SKM-1 treated with dmso at 0.1 percent for 144 hours (cell line): ENCODE measurements around the gene TCIRG1.

ENCODE experiments used
- DNase-seq: peaks from one replicate; lab custom pipeline; 2025; ENCODE audit not compliant: unreplicated experiment; lab: John Stamatoyannopoulos, UW

Gene TCIRG1

DNA sequence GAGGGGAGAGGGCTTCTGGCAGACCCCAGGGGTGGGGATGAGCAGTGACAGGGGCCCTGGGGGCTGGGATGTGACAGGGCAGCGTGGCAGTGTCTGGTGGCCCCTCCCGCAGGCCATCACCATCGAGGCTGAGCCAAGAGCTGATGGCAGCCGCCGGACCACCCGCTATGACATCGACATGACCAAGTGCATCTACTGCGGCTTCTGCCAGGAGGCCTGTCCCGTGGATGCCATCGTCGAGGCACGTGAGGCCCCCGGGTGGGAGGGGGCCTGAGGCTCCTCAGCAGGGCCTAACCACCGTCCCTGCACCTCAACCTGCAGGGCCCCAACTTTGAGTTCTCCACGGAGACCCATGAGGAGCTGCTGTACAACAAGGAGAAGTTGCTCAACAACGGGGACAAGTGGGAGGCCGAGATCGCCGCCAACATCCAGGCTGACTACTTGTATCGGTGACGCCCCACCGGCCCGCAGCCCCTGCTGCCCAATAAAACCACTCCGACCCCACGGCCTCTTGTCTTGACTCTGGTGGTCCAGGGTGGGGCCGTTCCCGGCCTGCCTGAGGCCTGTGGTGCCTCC is 2.6 kb upstream of the TCIRG1 start:
- peak; percentile 54 for DNase-seq

GRCh38 chr11:68036717-68037239 is 2.0 kb upstream of the TCIRG1 start:
- peak; percentile 45 for DNase-seq

DNA sequence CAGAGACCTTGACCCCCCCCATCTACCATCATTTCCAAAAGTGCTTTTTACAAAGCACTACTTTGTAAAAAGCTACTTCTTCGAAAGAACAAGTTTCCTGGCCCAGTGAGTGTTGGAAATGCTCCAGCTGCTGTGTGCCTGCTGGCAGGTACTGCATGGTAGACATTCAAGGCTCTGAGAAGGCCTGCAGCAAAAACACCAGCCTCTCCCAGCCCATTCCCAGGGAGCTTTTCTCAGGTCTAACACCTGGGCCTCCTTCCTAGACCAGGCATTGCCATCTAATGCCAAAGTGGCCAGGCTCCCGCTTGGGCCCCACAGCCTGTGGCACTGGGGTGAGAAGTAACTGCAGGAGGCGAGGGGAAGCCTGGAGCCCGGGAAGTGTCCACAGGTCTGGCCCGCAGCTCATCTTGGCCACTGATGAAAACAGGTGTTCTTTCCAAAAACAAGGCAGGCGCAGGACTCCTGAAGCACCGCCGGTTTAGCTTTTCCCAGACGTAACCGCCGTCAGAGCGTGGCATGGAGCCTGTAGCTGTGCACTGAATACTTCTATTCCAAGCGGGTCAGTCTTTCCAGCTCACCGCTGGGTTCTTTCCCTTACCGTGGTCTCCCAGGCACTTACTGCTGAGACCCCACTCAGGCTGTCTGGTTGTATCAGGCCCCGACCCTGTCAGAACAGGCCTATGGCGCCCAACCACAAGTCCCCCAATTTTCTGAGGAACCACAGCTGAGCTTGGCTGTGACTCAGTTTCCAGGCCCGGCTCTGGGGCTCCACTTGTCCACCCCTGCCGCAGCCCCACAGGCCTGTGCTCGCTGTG is 1.2 kb upstream of the TCIRG1 start:
- no peak for DNase-seq

- DNase-seq, result no peak
Observed at GRCh38 chr11:68038226-68038717, 553 bp upstream of the TCIRG1 start.

DNA sequence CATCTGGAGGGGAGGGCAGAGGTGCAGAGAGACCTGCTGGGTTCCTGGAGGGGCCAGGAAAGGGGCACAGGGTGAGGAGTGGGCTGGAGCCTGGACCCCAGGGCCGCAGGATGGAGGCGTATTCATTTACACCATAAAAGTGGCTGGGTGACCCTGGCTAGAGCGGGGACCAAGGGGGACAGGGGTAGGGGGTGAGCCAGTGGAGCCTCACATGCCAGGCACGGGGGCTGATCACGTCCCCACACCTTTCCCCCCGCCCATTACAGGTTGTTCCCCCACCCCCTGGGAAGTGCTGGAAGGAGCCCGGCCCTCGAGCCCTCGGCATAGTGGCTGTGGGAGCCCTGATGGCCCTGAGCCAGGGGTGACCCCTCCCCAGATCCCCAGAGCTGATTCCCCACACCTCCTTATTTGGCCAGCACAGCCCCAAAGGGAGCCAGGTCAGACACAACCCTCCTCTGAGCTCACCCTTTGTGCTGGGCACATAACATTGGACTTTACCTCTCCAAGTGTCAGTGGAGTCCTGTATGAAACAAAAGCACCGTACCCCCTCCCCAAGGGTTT is 781 bp downstream of the TCIRG1 start:
- DNase-seq, result no peak

DNA sequence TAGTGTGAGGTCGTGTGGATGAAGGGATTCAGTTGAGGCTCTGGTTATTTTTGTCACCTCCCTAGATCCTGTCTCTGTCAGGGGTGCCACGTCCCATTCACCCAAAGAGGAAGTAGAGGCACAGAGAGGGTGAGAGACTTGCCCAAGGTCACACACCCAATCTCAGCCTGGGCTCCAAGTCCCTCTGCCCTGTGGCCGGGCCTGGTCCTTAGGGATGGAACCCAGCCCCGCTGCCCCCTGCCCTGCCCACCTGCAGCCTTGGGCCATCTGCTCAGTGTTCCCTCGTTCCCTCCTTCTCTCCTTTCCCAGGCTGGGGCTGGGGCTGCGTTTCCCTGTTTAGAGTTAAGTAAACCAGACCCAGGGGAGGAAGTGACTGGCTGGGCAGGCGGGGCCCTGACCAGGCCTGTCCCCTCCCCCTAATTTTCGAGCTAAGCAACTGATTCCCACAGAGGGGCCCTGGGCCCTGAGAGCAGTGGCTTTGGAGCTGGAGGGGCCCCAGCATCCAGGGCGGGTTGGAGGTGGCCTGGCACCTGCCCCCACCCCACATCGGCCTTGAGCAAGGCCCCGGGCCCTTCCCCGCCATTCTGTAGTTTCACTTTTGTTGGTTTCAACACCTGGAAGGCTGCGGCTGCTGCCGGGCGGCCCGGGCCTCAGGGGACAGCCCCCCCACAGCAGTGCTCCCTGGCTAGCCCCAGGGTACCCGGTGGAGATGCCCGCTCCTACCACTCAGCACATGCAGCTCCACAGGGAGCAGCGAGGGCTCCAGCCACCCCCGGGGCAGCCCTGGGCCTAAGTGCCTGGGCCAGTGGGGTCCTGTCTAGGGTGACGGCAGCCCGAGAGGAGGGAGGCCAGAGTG is 1.5 kb downstream of the TCIRG1 start:
- DNase-seq, result peak; percentile 84

- DNase-seq, result no peak
Observed at GRCh38 chr11:68040957-68041591, 2.2 kb downstream of the TCIRG1 start.

DNA sequence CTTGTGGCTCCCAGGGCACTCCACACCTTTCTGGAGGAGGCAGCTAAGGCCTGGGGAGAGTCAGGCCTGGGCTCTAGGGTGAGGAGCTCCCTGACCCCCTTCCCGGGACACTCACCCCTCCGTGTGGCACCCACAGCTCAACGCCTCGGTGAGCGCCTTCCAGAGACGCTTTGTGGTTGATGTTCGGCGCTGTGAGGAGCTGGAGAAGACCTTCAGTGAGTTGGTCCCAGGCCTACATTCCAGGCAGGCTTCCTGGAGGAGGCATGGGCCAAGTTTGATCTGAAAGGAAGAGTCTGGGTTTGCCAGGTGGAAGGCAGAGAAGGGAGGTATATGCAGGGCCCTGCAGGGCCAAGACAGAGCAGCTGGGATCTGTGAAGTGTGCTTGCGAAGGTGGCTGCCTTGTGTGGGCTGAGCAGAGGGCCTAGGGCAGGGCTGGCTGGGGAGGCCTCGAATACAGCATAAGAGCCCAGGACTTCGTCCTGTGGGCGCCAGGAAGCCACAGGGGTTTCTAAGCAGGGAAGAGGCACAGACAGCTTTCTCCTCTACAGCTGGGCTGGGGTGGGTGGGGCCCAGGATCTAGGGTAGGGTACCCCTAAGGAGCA is 2.9 kb downstream of the TCIRG1 start:
- no peak for DNase-seq

DNA sequence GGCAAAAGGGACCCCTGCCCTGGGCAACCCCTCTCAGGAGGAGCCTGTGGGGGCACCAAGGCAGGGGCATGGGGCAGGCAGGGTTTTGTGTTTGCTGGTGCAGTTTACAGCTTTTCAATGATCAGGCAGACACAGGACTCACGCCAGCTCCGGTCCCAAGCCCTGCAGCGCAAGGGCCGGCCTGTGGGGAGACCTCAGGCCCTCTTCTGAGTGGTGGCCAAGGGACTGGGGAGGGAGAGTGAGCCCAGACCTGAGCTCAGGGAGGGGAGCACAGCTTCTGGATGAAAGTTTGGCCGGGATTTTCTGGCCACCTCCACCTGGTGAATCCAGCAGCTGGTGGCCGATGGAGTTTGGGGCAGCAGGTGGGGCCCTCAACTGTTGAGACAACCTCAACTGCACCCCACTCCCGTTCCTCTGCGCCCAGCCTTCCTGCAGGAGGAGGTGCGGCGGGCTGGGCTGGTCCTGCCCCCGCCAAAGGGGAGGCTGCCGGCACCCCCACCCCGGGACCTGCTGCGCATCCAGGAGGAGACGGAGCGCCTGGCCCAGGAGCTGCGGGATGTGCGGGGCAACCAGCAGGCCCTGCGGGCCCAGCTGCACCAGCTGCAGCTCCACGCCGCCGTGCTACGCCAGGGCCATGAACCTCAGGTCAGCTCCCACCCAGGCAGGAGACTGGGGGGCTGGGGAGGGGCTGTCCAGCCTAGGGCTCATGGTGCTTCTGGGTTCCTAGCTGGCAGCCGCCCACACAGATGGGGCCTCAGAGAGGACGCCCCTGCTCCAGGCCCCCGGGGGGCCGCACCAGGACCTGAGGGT is 3.6 kb downstream of the TCIRG1 start:
- no peak for DNase-seq

- no peak for DNase-seq
Observed at GRCh38 chr11:68043029-68043348, 4.2 kb downstream of the TCIRG1 start.

DNA sequence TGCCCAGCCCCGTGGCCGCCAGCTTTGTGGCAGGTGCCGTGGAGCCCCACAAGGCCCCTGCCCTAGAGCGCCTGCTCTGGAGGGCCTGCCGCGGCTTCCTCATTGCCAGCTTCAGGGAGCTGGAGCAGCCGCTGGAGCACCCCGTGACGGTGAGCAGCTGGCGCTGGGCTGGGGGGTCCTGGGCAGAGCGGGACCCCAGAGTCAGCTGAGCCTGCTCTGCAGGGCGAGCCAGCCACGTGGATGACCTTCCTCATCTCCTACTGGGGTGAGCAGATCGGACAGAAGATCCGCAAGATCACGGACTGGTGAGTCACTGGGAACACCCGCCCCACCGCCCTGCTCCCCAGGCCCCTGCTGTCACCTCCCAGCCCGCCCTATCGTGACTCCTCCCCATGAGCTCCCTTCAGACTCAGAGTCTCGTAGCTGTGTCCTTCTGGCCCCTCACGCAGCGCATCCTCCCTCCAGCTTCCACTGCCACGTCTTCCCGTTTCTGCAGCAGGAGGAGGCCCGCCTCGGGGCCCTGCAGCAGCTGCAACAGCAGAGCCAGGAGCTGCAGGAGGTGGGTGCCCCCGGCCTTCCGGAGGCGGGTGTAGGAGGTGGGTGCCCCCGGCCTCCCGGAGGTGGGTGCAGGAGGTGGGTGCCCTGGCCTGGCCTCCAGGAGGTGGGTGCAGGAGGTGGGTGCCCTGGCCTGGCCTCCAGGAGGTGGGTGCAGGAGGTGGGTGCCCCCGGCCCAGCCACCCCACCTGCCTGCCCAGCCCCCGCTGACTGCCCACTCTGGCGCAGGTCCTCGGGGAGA is 4.7 kb downstream of the TCIRG1 start:
- no peak for DNase-seq

DNA sequence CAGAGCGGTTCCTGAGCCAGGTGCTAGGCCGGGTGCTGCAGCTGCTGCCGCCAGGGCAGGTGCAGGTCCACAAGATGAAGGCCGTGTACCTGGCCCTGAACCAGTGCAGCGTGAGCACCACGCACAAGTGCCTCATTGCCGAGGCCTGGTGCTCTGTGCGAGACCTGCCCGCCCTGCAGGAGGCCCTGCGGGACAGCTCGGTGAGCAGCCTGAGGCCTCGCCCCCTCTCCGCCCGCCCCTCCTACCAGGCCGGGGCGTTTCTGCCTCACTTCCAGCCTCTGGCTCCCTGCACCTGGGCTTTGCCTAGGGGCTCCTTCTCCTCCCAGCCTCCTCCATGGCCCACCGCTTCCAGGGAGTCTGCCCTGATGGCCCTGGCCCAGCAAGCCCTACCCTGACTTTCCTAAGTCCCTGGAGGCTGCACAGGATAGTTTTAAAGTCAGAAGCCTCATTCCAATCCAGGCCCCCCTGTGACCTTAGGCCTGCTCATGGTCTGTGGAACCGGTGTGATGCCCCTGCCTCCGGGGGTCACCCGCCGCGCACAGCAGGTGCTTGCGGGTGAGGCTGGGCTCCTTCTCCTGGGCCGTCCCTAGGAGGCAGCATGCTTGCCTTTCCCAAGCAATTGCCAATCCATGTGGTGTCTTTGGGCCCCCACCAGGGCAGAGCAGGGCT is 5.5 kb downstream of the TCIRG1 start:
- DNase-seq, result no peak

DNA sequence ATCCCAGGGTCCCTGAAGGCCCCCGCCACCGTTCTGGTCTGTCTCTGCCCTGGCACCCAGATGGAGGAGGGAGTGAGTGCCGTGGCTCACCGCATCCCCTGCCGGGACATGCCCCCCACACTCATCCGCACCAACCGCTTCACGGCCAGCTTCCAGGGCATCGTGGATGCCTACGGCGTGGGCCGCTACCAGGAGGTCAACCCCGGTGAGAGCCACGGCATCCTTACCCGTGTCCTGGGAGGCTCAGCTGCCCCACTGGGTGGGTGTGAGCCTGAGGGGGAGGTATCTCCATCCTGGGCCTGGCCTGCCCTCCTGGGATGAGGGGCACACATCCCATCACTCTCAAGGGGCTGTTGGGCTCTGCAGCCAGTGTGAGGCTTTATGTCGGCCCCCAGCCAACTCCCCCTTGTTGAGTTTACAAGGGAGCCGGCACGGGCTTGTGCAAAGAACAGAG is 6.1 kb downstream of the TCIRG1 start:
- no peak for DNase-seq

GRCh38 chr11:68047437-68048290 is 8.8 kb downstream of the TCIRG1 start:
- DNase-seq, result no peak

DNA sequence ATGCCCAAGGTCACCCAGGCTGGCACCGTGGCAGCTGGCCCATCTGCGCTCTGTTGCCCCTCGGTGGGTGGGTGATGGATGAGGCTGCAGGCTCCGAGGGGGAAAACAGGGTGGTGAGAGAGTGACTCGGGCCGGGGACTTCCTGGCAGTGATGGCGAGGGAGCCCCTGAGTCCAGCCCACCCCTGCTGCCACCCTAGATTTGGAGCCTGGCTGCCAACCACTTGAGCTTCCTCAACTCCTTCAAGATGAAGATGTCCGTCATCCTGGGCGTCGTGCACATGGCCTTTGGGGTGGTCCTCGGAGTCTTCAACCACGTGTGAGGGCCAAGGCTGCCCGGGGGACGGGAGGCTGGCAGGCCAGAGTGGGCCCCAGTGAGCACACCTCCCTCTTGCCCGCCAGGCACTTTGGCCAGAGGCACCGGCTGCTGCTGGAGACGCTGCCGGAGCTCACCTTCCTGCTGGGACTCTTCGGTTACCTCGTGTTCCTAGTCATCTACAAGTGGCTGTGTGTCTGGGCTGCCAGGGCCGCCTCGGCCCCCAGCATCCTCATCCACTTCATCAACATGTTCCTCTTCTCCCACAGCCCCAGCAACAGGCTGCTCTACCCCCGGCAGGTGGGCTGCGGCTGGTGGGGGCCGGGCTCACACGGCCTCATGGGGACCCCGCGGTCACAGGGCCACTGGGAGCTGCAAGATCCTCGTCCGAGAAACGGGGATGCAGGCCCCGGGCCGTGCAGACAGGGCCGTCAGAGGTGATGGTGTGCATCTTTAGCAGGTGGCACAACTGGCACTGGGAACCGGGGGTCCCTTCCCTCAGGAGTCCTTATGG is 10.1 kb downstream of the TCIRG1 start:
- DNase-seq, result no peak
